Measurements from ENCODE around the gene TBRG1.
"Not testable (repeated sequence)": the region's sequence is repeated elsewhere in the genome, so short reads cannot be mapped to it uniquely, and the experiment has no call there.

The TBRG1 gene

GRCh38 chr11:124622531-124623451, at the start of gene TBRG1:
TBRG1 (plus strand) TSS chr11:124622864; CDS start chr11:124623084, 220 bp downstream.
- Mint-ChIP-seq H3K36me3 (peaks cover 9% of the 10 kb centered on the region), H3K27ac (peak within 1 kb of the TSS; percentile 97), H3K4me3 (peak within 1 kb of the TSS; percentile 88), H3K9me3 (no peaks in the 10 kb centered on the region), H3K4me1 (peaks cover 36% of the 10 kb centered on the region), H3K27me3 (peaks cover 3% of the 10 kb centered on the region)

- Mint-ChIP-seq H3K4me1 (no peaks in the 10 kb centered on the region), H3K27ac (no peak overlapping the region), H3K9me3 (no peaks in the 10 kb centered on the region), H3K4me3 (no peak overlapping the region), H3K27me3 (peaks cover 6% of the 10 kb centered on the region), H3K36me3 (no peaks in the 10 kb centered on the region)
Observed at GRCh38 chr11:124577716-124578427, 44.8 kb upstream of the TBRG1 start.

GRCh38 chr11:124578761-124579160, 43.9 kb upstream of the TBRG1 start:
- Mint-ChIP-seq H3K4me1 (no peaks in the 10 kb centered on the region), H3K27ac (no peak overlapping the region), H3K27me3 (peaks cover 6% of the 10 kb centered on the region), H3K36me3 (no peaks in the 10 kb centered on the region), H3K4me3 (no peak overlapping the region), H3K9me3 (no peaks in the 10 kb centered on the region)

- Mint-ChIP-seq H3K9me3 (no peaks in the 10 kb centered on the region), H3K4me1 (no peaks in the 10 kb centered on the region), H3K4me3 (no peak overlapping the region), H3K27me3 (peaks cover 3% of the 10 kb centered on the region), H3K36me3 (no peaks in the 10 kb centered on the region), H3K27ac (no peak overlapping the region)
Observed at GRCh38 chr11:124581817-124582216, 40.8 kb upstream of the TBRG1 start.

- Mint-ChIP-seq H3K4me3 (no peak overlapping the region), H3K4me1 (no peaks in the 10 kb centered on the region), H3K27me3 (peaks cover 8% of the 10 kb centered on the region), H3K36me3 (no peaks in the 10 kb centered on the region), H3K9me3 (no peaks in the 10 kb centered on the region), H3K27ac (no peak overlapping the region)
Observed at GRCh38 chr11:124582565-124582964, 40.1 kb upstream of the TBRG1 start.

GRCh38 chr11:124583781-124584180, 38.9 kb upstream of the TBRG1 start:
- no peak overlapping the region for H3K4me3 Mint-ChIP-seq
- peaks cover 10% of the 10 kb centered on the region for H3K27me3 Mint-ChIP-seq
- H3K27ac Mint-ChIP-seq = no peak overlapping the region
- no peaks in the 10 kb centered on the region for H3K9me3 Mint-ChIP-seq
- no peaks in the 10 kb centered on the region for H3K36me3 Mint-ChIP-seq
- no peaks in the 10 kb centered on the region for H3K4me1 Mint-ChIP-seq

- H3K27ac Mint-ChIP-seq = no peak overlapping the region
- peaks cover 11% of the 10 kb centered on the region for H3K27me3 Mint-ChIP-seq
- no peaks in the 10 kb centered on the region for H3K36me3 Mint-ChIP-seq
Observed at GRCh38 chr11:124584681-124585372, 37.8 kb upstream of the TBRG1 start.

GRCh38 chr11:124586238-124586860, 36.3 kb upstream of the TBRG1 start:
- Mint-ChIP-seq H3K27ac (peak overlapping the region; percentile 76), H3K4me3 (no peak overlapping the region), H3K27me3 (peaks cover 15% of the 10 kb centered on the region), H3K9me3 (no peaks in the 10 kb centered on the region), H3K36me3 (peaks cover 1% of the 10 kb centered on the region), H3K4me1 (no peaks in the 10 kb centered on the region)

More at GRCh38 chr11:124584681-124585372, 37.8 kb upstream of the TBRG1 start:
- H3K9me3 Mint-ChIP-seq = no peaks in the 10 kb centered on the region
- no peaks in the 10 kb centered on the region for H3K4me1 Mint-ChIP-seq
- no peak overlapping the region for H3K4me3 Mint-ChIP-seq

- no peaks in the 10 kb centered on the region for H3K9me3 Mint-ChIP-seq
- H3K4me1 Mint-ChIP-seq = no peaks in the 10 kb centered on the region
- peaks cover 19% of the 10 kb centered on the region for H3K27me3 Mint-ChIP-seq
- peaks cover 1% of the 10 kb centered on the region for H3K36me3 Mint-ChIP-seq
- H3K27ac Mint-ChIP-seq = no peak overlapping the region
- no peak overlapping the region for H3K4me3 Mint-ChIP-seq
Observed at GRCh38 chr11:124591430-124591829, 31.2 kb upstream of the TBRG1 start.

GRCh38 chr11:124592627-124593026, 30.0 kb upstream of the TBRG1 start:
- Mint-ChIP-seq H3K27me3 (peaks cover 14% of the 10 kb centered on the region), H3K4me1 (no peaks in the 10 kb centered on the region), H3K36me3 (peaks cover 1% of the 10 kb centered on the region), H3K4me3 (no peak overlapping the region), H3K9me3 (no peaks in the 10 kb centered on the region), H3K27ac (no peak overlapping the region)

GRCh38 chr11:124595302-124595701, 27.4 kb upstream of the TBRG1 start:
- no peaks in the 10 kb centered on the region for H3K9me3 Mint-ChIP-seq
- no peak overlapping the region for H3K4me3 Mint-ChIP-seq

GRCh38 chr11:124597626-124598025, 25.0 kb upstream of the TBRG1 start:
- Mint-ChIP-seq H3K27me3 (peaks cover 18% of the 10 kb centered on the region), H3K4me1 (no peaks in the 10 kb centered on the region), H3K9me3 (no peaks in the 10 kb centered on the region), H3K4me3 (no peak overlapping the region), H3K36me3 (no peaks in the 10 kb centered on the region), H3K27ac (no peak overlapping the region)

More at GRCh38 chr11:124595302-124595701, 27.4 kb upstream of the TBRG1 start:
- Mint-ChIP-seq H3K4me1 (no peaks in the 10 kb centered on the region), H3K36me3 (no peaks in the 10 kb centered on the region), H3K27me3 (peaks cover 10% of the 10 kb centered on the region), H3K27ac (no peak overlapping the region)

- no peaks in the 10 kb centered on the region for H3K4me1 Mint-ChIP-seq
- H3K36me3 Mint-ChIP-seq = no peaks in the 10 kb centered on the region
- peaks cover 16% of the 10 kb centered on the region for H3K27me3 Mint-ChIP-seq
- H3K27ac Mint-ChIP-seq = no peak overlapping the region
- no peaks in the 10 kb centered on the region for H3K9me3 Mint-ChIP-seq
- no peak overlapping the region for H3K4me3 Mint-ChIP-seq
Observed at GRCh38 chr11:124600621-124601320, 21.9 kb upstream of the TBRG1 start.

- Mint-ChIP-seq H3K4me3 (no peak overlapping the region), H3K36me3 (no peaks in the 10 kb centered on the region), H3K27me3 (peaks cover 11% of the 10 kb centered on the region), H3K9me3 (no peaks in the 10 kb centered on the region), H3K27ac (no peak overlapping the region), H3K4me1 (no peaks in the 10 kb centered on the region)
Observed at GRCh38 chr11:124602193-124602592, 20.5 kb upstream of the TBRG1 start.

GRCh38 chr11:124602723-124603122, 19.9 kb upstream of the TBRG1 start:
- H3K4me1 Mint-ChIP-seq, H3K27ac Mint-ChIP-seq, H3K9me3 Mint-ChIP-seq, H3K36me3 Mint-ChIP-seq, H3K4me3 Mint-ChIP-seq: not testable (repeated sequence)
- H3K27me3 Mint-ChIP-seq = peaks cover 11% of the 10 kb centered on the region

Data from activated naive CD4-positive, alpha-beta T cell treated with anti-CD3 and anti-CD28 coated beads, Interleukin-2, amount 50 U/mL, for 24 hours (primary cell).